Uterus (tissue), 4 donors: ENCODE data around the gene PTPRN2. TPM values are rescaled to one million over a fixed set of nuclear protein-coding genes. Genes with fewer than 3 reads are reported as not detected.

Experiments used
- DNase-seq, 2 donors: peaks; one replicate each; pipeline ENCODE4 v3.0.0-alpha.2; 2019 to 2020
- H3K27ac ChIP-seq, 2 donors: fragments of 200-600 bp; sonication (generic); 1 replicate in 1 of 2; 2 replicates in 1 of 2; pipeline ENCODE4 v1.5.1; 2016 to 2018
- H3K27me3 ChIP-seq, 2 donors: fragments of 200-600 bp; sonication (generic); one replicate each; pipeline ENCODE4 v1.5.1; 2018 to 2019; ENCODE audit warnings: control low read depth in 1 of 2
- H3K36me3 ChIP-seq, 2 donors: fragments of 200-600 bp; sonication (generic); one replicate each; pipeline ENCODE4 v1.5.1; 2019; ENCODE audit warnings: control low read depth in 1 of 2
- H3K4me1 ChIP-seq, 2 donors: fragments of 200-600 bp; sonication (generic); one replicate each; pipeline ENCODE4 v1.5.1; 2018 to 2019; ENCODE audit warnings: control low read depth in 1 of 2
- H3K4me3 ChIP-seq, 2 donors: fragments of 200-600 bp; sonication (generic); 1 replicate in 1 of 2; 2 replicates in 1 of 2; pipeline ENCODE4 v1.5.1; 2018 to 2019; ENCODE audit warnings: mild to moderate bottlenecking in 1 of 2
- H3K9me3 ChIP-seq, 2 donors: fragments of 200-600 bp; sonication (generic); one replicate each; pipeline ENCODE4 v1.5.1; 2019; ENCODE audit warnings: control low read depth in 1 of 2
- CTCF ChIP-seq, 4 experiments: fragments of 200-600 bp in 2 of 4; fragments of 450-650 bp in 2 of 4; sonication (generic) in 2 of 4; IDR thresholded peaks; one replicate each; pipeline ENCODE4 v1.5.1; 2016 to 2019; ENCODE audit warnings: antibody characterized with exemption in 4 of 4, mild to moderate bottlenecking in 2 of 4, moderate library complexity in 1 of 4
- POLR2A ChIP-seq, 2 donors: fragments of 450-650 bp; IDR thresholded peaks; one replicate each; pipeline ENCODE4 v1.6.1; 2016; ENCODE audit warnings: antibody characterized with exemption in 2 of 2, mild to moderate bottlenecking in 1 of 2, moderate library complexity in 1 of 2
- intact Hi-C: fragments of 100-400 bp; cut with DNase I; formaldehyde crosslinking; loops from one replicate; pipeline ENCODE4 v1.15.1; 2023; ENCODE audit warnings: low total_unique reads
- total RNA-seq, 4 donors: library from RNA; depleted of rRNA in 3 of 4; stranded (reverse); fragments of >200 nt in 3 of 4; gene quantifications; one replicate each; pipeline versions ENCODE4 v1.1.0 to v1.2.4, GENCODE V29; 2014 to 2023
- donor health status: DM: yes; HTN: yes; CAD: no.

PTPRN2 gene
- total RNA-seq, 4 donors from 2014 or later, result 1.2 to 5.2 (median 2.3) TPM

GRCh38 chr7:157886711-157887110, 700.9 kb downstream of the PTPRN2 start:
- Histone ChIP-seq H3K27ac (no peak overlapping the region), H3K27me3 (no peaks in the 10 kb centered on the region), H3K9me3 (no peaks in the 10 kb centered on the region), H3K36me3 (no peaks in the 10 kb centered on the region), H3K4me3 (no peak overlapping the region), H3K4me1 (no peaks in the 10 kb centered on the region)
- DNase-seq, result no peak
- intact Hi-C loops, result no loop called here
- no peak for TF ChIP-seq CTCF (IDR thresholded peaks at IDR 0.05)
- TF ChIP-seq POLR2A (IDR thresholded peaks at IDR 0.05), result no peak

GRCh38 chr7:157886266-157886665, 701.4 kb downstream of the PTPRN2 start:
- no peak for TF ChIP-seq CTCF (IDR thresholded peaks at IDR 0.05)
- TF ChIP-seq POLR2A (IDR thresholded peaks at IDR 0.05), result no peak
- H3K4me1 ChIP-seq, result no peaks in the 10 kb centered on the region
- no peaks in the 10 kb centered on the region for H3K36me3 ChIP-seq
- intact Hi-C loops, result no loop called here
- no peak overlapping the region for H3K4me3 ChIP-seq
- H3K27me3 ChIP-seq, result no peaks in the 10 kb centered on the region
- no peaks in the 10 kb centered on the region for H3K9me3 ChIP-seq
- H3K27ac ChIP-seq, result no peak overlapping the region
- DNase-seq, result no peak

- intact Hi-C loops, result no loop called here
Observed at GRCh38 chr7:157885140-157885539, 702.5 kb downstream of the PTPRN2 start.

GRCh38 chr7:157884461-157885062, 703.1 kb downstream of the PTPRN2 start:
- no peaks in the 10 kb centered on the region for H3K9me3 ChIP-seq
- H3K4me1 ChIP-seq, result no peaks in the 10 kb centered on the region
- no peaks in the 10 kb centered on the region for H3K36me3 ChIP-seq
- intact Hi-C loops, result no loop called here
- H3K4me3 ChIP-seq, result no peak overlapping the region
- H3K27me3 ChIP-seq, result no peaks in the 10 kb centered on the region
- no peak overlapping the region for H3K27ac ChIP-seq
- TF ChIP-seq POLR2A (IDR thresholded peaks at IDR 0.05) (no peak), CTCF (IDR thresholded peaks at IDR 0.05) (no peak)
- no peak for DNase-seq

More at GRCh38 chr7:157885140-157885539, 702.5 kb downstream of the PTPRN2 start:
- H3K27me3 ChIP-seq, result no peaks in the 10 kb centered on the region
- H3K9me3 ChIP-seq, result no peaks in the 10 kb centered on the region
- no peak overlapping the region for H3K27ac ChIP-seq
- no peak overlapping the region for H3K4me3 ChIP-seq
- H3K4me1 ChIP-seq, result no peaks in the 10 kb centered on the region
- no peak for DNase-seq
- H3K36me3 ChIP-seq, result no peaks in the 10 kb centered on the region
- TF ChIP-seq POLR2A (IDR thresholded peaks at IDR 0.05) (no peak), CTCF (IDR thresholded peaks at IDR 0.05) (no peak)

GRCh38 chr7:157881048-157881771, 706.4 kb downstream of the PTPRN2 start:
- Histone ChIP-seq H3K4me1 (no peaks in the 10 kb centered on the region), H3K36me3 (no peaks in the 10 kb centered on the region), H3K27ac (no peak overlapping the region), H3K27me3 (no peaks in the 10 kb centered on the region), H3K4me3 (no peak overlapping the region), H3K9me3 (no peaks in the 10 kb centered on the region)
- TF ChIP-seq CTCF (IDR thresholded peaks at IDR 0.05), result no peak
- intact Hi-C loops, result no loop called here
- no peak for DNase-seq
